Activated naive CD4-positive, alpha-beta T cell treated with anti-CD3 and anti-CD28 coated beads, Interleukin-2, amount 50 U/mL, for 16 hours (primary cell): ENCODE results near the gene TRIM66.
"Not testable (repeated sequence)": the region's sequence is repeated elsewhere in the genome, so short reads cannot be mapped to it uniquely, and the experiment has no call there.

Source experiments
- DNase-seq: peaks from one replicate; pipeline ENCODE4 v3.0.0-alpha.2; 2020

TRIM66 gene

GRCh38 chr11:8688414-8689362, 6.2 kb upstream of the TRIM66 start:
- peak; percentile 80 for DNase-seq

DNA sequence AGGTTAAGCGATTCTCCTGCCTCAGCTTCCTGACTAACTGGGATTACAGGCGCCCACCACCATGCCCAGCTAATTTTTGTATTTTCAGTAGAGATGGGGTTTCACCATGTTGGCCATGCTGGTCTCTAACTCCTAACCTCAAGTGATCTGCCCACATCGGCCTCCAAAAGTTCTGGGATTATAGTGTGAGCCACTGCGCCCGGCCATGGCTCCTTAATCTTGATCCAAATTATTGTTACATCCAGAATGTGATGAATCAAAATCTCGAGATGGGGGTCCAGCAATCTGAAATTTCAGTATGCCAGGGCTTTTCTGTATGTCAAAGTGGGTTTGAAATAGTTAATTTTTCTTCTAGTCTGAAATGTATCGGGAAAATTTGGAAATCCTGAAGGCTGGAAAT, 3.9 kb upstream of the TRIM66 start:
- DNase-seq, result no peak

DNA sequence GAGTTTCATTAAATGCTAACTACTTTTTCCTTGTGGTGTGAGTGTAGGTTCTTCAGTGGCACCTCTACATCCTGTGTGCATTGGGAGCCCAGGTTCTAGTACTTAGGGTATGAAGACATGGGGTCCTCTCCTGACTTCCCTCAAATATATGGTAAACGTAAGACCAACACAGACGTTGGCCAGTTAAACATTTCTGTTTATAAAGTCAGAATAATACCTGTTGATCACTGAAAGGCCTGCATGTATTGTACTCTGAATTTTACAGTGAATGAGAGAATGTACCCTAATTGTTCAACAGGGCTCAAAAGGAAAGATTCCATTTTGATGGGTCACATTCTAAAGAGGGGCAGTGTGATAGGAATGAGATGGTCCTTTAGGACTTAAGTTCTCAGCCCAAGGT, 3.4 kb upstream of the TRIM66 start:
- DNase-seq, result no peak

DNA sequence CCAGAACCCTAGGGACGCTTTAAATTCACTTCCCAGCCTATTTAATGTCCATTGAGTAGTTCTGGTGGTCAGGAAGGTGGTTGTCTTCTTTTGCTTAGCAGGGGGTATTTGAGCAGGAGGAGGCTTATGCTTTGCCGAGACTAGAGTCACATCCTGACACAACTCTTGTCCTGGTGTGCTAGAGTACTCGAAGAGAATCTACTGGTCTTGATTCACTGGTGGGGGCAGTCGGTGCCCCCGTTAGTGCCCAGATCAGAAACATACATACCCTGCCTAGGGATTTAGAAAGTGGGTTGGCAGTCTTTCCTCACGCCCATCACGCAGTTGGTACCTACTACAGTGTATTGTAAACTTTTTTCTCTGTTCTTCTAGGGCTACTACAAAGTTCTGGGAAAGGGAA, 2.8 kb upstream of the TRIM66 start:
- DNase-seq, result no peak

GRCh38 chr11:8684600-8685290, 2.3 kb upstream of the TRIM66 start:
- no peak for DNase-seq

GRCh38 chr11:8683115-8683807, 796 bp upstream of the TRIM66 start:
- no peak for DNase-seq

- DNase-seq, result no peak
These were observed 595 bp downstream of the TRIM66 start for GRCh38 chr11:8681837-8682302.

GRCh38 chr11:8679006-8679405, 3.5 kb downstream of the TRIM66 start:
- no peak for DNase-seq

DNA sequence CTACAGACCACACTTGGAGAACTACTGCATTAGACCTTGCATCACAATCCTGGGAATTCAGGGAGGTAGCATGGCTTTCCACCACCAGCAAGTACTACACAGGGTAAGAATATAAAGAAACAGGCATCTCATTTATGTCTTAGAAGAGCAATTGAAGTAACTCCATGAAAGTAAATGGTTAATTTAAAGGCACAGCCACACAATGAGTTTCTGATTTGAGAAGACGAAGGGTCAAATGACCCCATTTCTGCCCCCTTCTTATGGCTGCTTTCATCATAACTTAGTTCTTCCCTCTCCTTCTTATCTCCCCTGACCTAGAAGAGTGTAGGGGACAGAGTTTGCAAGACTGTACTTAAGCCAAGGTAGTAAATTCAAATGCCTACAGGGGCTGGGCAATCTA, 6.0 kb downstream of the TRIM66 start:
- no peak for DNase-seq

- DNase-seq, result no peak
These were observed 7.6 kb downstream of the TRIM66 start for GRCh38 chr11:8674859-8675258.

- no peak for DNase-seq
These were observed 10.1 kb downstream of the TRIM66 start for GRCh38 chr11:8672346-8672745.

DNA sequence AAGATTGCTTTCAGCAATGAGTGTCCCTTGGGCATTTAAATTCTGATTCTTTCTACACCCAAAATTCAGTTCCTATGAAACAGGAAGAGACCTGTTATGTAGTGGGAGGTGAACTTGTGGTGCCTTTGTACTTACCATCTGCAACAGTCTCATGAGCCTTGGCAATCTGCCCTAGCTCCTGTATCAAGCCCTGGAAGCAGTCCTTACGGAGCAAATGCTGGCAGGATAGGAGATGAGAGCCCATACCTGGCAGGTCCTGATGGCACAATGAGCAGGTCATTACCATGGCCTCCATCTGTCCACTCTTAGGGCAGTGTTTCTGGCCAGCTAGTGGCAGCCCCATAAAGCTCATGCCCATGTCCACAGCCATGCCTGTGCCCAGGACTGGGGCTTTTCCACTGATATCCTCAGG, 10.8 kb downstream of the TRIM66 start:
- no peak for DNase-seq

GRCh38 chr11:8671193-8671612, 11.3 kb downstream of the TRIM66 start:
- no peak for DNase-seq

DNA sequence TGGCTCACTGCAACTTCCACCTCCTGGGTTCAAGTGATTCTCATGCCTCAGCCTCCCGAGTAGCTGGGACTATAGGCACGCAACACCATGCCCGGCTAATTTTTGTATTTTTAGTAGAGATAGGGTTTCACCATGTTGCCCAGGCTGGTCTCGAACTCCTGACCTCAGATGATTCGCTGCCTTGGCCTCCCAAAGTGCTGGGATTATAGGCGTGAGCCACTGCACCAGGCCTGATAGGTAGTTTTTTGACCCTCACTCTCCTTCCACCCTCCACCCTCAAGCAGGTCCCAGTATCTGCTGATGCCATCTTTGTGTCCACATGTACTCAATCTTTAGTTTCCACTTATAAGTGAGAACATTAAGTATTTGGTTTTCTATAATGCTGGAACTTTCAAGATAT, 12.4 kb downstream of the TRIM66 start:
- not testable (repeated sequence) for DNase-seq

DNA sequence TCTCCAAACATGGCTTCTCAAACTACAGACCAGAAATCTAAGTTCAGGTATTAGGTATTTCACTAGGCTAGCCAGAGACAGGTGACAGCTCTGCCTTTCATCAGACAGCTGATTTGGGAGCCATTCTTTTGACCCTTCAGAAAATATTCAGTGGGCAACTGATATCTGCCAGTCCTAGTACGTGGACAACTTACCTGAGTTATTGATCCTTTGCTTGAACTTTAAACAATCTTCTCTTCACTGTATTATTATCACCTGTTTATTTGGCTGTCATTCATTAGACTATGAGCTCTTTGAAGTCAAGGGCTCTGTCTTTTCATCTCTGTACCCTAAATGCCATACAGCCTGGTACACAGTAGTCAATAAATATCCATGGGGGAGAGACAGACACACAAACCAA, 17.2 kb downstream of the TRIM66 start:
- DNase-seq, result no peak

DNA sequence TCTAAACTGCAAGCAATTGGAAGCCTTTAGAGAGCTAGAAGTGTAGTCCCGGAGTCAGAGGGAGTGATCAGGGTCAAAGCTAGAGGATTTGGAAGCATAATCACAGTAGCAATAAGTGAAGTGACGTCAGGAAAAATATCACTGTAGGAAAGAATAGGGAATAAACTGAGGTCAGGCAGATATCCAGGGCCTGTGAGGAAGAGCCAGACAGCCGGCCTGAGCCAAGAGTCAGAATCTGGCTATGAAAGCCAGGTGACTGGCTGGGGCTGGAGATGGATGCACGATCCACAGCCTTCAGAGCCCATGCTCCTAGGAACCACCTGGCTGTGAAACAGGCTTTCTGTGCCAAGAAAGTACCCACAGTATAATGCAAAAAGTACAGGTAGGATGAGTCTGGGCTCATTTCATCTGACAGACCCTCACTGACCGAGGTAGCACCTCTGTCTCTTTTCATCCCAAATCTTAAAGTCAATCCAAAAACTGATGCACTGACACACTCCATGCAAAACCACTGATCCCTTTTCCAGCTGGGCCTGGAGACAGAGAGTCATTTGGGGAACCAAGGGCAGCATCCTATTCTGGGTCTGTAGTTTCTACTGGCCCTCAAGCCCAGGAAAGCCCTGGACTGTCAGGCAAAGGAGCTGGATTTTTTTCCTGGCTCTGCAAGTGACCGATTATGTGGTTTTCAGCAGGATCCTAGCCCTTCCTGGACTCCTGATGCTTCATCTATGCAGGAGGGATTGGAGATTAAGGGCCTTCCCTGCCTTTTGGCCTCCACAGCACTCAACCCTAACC, 21.3 kb downstream of the TRIM66 start:
- DNase-seq, result no peak

- no peak for DNase-seq
These were observed 24.0 kb downstream of the TRIM66 start for GRCh38 chr11:8658321-8659057.

- DNase-seq, result no peak
These were observed 26.2 kb downstream of the TRIM66 start for GRCh38 chr11:8656291-8656690.

DNA sequence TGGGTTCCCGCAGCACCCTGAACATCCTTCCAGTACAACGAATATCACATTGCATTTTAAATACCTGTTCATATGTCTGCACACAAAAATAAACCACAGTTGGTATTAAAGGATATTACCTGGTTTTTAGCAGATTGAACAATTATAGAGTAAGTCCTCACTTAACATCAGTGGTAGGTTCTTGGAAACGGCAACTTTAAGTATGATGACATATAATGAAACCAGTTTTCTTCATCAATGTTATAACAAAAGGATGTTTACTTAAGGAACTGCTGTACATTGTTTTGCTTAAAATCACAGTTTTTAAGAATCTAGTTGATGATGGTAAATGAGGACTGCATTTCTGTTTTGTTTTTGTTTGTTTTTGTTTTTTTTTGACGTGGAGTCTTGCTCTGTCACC, 28.0 kb downstream of the TRIM66 start:
- no peak for DNase-seq

- no peak for DNase-seq
These were observed 30.3 kb downstream of the TRIM66 start for GRCh38 chr11:8652140-8652539.

DNA sequence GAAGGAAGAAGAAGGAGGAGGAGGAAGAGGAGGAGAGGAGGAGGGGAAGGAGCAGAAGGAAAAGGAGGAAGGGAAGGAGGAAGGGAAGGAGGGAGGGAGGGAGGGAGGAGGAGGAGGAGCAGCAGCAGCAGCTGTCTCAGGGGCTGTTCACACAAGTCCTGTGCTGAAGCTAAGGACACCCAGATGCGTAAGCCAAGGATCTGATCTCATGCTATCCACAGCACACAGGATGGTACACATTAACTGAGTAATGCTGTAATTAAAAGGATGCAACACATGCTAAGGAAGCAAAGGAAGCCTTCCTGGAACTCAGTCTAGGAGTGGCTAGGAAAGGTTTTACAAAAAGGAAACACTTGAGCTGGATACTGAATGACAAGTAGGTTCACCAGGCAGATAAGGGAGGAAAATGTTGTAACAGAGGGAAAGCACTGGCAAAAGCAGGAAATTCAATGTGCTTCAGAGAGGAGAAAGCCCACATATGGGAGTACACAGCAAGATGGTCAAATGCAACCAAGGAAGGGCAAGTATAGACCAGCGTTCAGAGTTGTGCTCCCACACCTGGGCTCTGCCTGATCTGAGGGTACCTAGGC, 32.0 kb downstream of the TRIM66 start:
- DNase-seq, result no peak
